Testis (tissue), 3 donors: Measurements from ENCODE around the gene AIDA. TPM values are rescaled to one million over a fixed set of nuclear protein-coding genes. Genes with fewer than 3 reads are reported as not detected.

Source experiments
- DNase-seq: peaks from one replicate; pipeline ENCODE4 v3.0.0-alpha.2; 2019
- H3K27ac ChIP-seq, 2 donors: fragments of 200-600 bp; sonication (generic); one replicate each; pipeline ENCODE4 v1.5.1; 2019
- H3K27me3 ChIP-seq: fragments of 200-600 bp; sonication (generic); one replicate; pipeline ENCODE4 v1.5.1; 2019
- H3K36me3 ChIP-seq: fragments of 200-600 bp; sonication (generic); one replicate; pipeline ENCODE4 v1.5.1; 2017; ENCODE audit warnings: low read depth; ENCODE audit errors: missing control alignments
- H3K4me1 ChIP-seq: fragments of 200-600 bp; sonication (generic); one replicate; pipeline ENCODE4 v1.5.1; 2019
- H3K4me3 ChIP-seq, 2 donors: fragments of 200-600 bp; sonication (generic); one replicate each; pipeline ENCODE4 v1.5.1; 2017 to 2019
- H3K9me3 ChIP-seq: fragments of 200-600 bp; sonication (generic); one replicate; pipeline ENCODE4 v1.5.1; 2017
- CTCF ChIP-seq, 3 experiments: fragments of 450-650 bp in 2 of 3; fragments of 200-600 bp in 1 of 3; sonication (generic) in 1 of 3; IDR thresholded peaks; one replicate each; pipeline ENCODE4 v1.5.1; 2016 to 2019; ENCODE audit warnings: antibody characterized with exemption in 3 of 3, mild to moderate bottlenecking in 2 of 3, moderate library complexity in 1 of 3
- POLR2A ChIP-seq: fragments of 450-650 bp; IDR thresholded peaks from one replicate; pipeline ENCODE4 v1.6.1; 2017; ENCODE audit warnings: antibody characterized with exemption, mild to moderate bottlenecking, moderate library complexity
- WGBS, 2 donors: methylation state at CpG; one replicate each; pipeline ENCODE4 v1.1.5; 2018; 5-methylcytosine and 5-hydroxymethylcytosine counted together
- intact Hi-C: fragments of 100-400 bp; cut with DNase I; formaldehyde crosslinking; loops from one replicate; pipeline ENCODE4 v1.15.1; 2023; ENCODE audit warnings: low total_unique reads
- polyA plus RNA-seq: library from polyadenylated mRNA; stranded (reverse); fragments of 350-450 nt; fragmentation: Illumina TruSeq; extraction: RNeasy Lipid Tissue Mini Kit (QIAGEN cat#74804); gene quantifications from one replicate; pipeline ENCODE4 v1.2.3, GENCODE V29; 2014; ENCODE audit warnings: low read depth, low replicate concordance; ENCODE audit not compliant: insufficient read depth
- total RNA-seq, 2 donors: library from RNA; depleted of rRNA; stranded (reverse); fragments of >200 nt; gene quantifications; one replicate each; pipeline ENCODE4 v1.2.3, GENCODE V29; 2016

AIDA gene
- total and polyA plus RNA-seq, 3 donors from 2014 or later, result 66.8 to 83.5 (median 73.1) TPM

GRCh38 chr1:222704260-222704659 lies 8.0 kb downstream of the AIDA start:
- no peaks in the 10 kb centered on the region for H3K9me3 ChIP-seq
- H3K4me3 ChIP-seq, result no peak overlapping the region
- TF ChIP-seq POLR2A, result no peak
- TF ChIP-seq CTCF (IDR thresholded peaks at IDR 0.05), result no peak
- H3K36me3 ChIP-seq, result no peaks in the 10 kb centered on the region
- no peak for DNase-seq
- intact Hi-C loops, result no loop called here
- no peaks in the 10 kb centered on the region for H3K27me3 ChIP-seq
- H3K4me1 ChIP-seq, result peaks cover 11% of the 10 kb centered on the region
- WGBS, 2 donors, result 78 to 90% methylated on average over 1 of the region's 1 CpG
- H3K27ac ChIP-seq, result no peak overlapping the region

- H3K36me3 ChIP-seq, result no peaks in the 10 kb centered on the region
- no peak for DNase-seq
- no peak for TF ChIP-seq POLR2A
- H3K9me3 ChIP-seq, result no peaks in the 10 kb centered on the region
- no peaks in the 10 kb centered on the region for H3K27me3 ChIP-seq
- H3K4me1 ChIP-seq, result peaks cover 4% of the 10 kb centered on the region
- H3K27ac ChIP-seq, result peak overlapping the region; percentile 15 to 42
- 66 to 80% methylated on average over 4 of the region's 4 CpGs for WGBS, 2 donors
- H3K4me3 ChIP-seq, result no peak overlapping the region
- intact Hi-C loops, result no loop called here
Observed at GRCh38 chr1:222702210-222702609, 10.1 kb downstream of the AIDA start.

- Histone ChIP-seq H3K4me1 (peaks cover 3% of the 10 kb centered on the region), H3K9me3 (no peaks in the 10 kb centered on the region), H3K4me3 (no peak overlapping the region), H3K27me3 (no peaks in the 10 kb centered on the region), H3K36me3 (no peaks in the 10 kb centered on the region), H3K27ac (no peak overlapping the region)
- WGBS, 2 donors, result 66 to 72% methylated on average over 2 of the region's 2 CpGs
- TF ChIP-seq POLR2A (no peak), CTCF (IDR thresholded peaks at IDR 0.05) (no peak)
- no peak for DNase-seq
- intact Hi-C loops, result no loop called here
Observed at GRCh38 chr1:222697826-222698225, 14.5 kb downstream of the AIDA start.

- DNase-seq, result no peak
- intact Hi-C loops, result no loop called here
- Histone ChIP-seq H3K36me3 (no peaks in the 10 kb centered on the region), H3K9me3 (no peaks in the 10 kb centered on the region), H3K4me1 (peaks cover 3% of the 10 kb centered on the region), H3K27me3 (no peaks in the 10 kb centered on the region), H3K4me3 (no peak overlapping the region), H3K27ac (no peak overlapping the region)
- 89 to 94% methylated on average over 2 of the region's 2 CpGs for WGBS, 2 donors
- TF ChIP-seq CTCF (IDR thresholded peaks at IDR 0.05), result no peak
- no peak for TF ChIP-seq POLR2A
Observed at GRCh38 chr1:222697203-222697602, 15.1 kb downstream of the AIDA start.

- no peak overlapping the region for H3K27ac ChIP-seq
- DNase-seq, result no peak
- peaks cover 3% of the 10 kb centered on the region for H3K4me1 ChIP-seq
- WGBS, 2 donors, result 91 to 93% methylated on average over 8 of the region's 8 CpGs
- no peaks in the 10 kb centered on the region for H3K27me3 ChIP-seq
- no peak overlapping the region for H3K4me3 ChIP-seq
- no peak for TF ChIP-seq POLR2A
- TF ChIP-seq CTCF (IDR thresholded peaks at IDR 0.05), result no peak
- intact Hi-C loops, result no loop called here
- no peaks in the 10 kb centered on the region for H3K9me3 ChIP-seq
- no peaks in the 10 kb centered on the region for H3K36me3 ChIP-seq
Observed at GRCh38 chr1:222696741-222697140, 15.6 kb downstream of the AIDA start.
